GM21786 (cell line): ENCODE data around the gene ALG8.
A peak's percentile ranks its signal among the peaks of the same experiment; 100 is the strongest.
"Not testable (repeated sequence)": the region's sequence is repeated elsewhere in the genome, so short reads cannot be mapped to it uniquely, and the experiment has no call there.

ENCODE experiments used
- ATAC-seq: cut with Tn5 transposase; IDR thresholded peaks from one replicate; pipeline ENCODE4 v1.9.1; 2021; ENCODE audit not compliant: unreplicated experiment

ALG8 gene

DNA sequence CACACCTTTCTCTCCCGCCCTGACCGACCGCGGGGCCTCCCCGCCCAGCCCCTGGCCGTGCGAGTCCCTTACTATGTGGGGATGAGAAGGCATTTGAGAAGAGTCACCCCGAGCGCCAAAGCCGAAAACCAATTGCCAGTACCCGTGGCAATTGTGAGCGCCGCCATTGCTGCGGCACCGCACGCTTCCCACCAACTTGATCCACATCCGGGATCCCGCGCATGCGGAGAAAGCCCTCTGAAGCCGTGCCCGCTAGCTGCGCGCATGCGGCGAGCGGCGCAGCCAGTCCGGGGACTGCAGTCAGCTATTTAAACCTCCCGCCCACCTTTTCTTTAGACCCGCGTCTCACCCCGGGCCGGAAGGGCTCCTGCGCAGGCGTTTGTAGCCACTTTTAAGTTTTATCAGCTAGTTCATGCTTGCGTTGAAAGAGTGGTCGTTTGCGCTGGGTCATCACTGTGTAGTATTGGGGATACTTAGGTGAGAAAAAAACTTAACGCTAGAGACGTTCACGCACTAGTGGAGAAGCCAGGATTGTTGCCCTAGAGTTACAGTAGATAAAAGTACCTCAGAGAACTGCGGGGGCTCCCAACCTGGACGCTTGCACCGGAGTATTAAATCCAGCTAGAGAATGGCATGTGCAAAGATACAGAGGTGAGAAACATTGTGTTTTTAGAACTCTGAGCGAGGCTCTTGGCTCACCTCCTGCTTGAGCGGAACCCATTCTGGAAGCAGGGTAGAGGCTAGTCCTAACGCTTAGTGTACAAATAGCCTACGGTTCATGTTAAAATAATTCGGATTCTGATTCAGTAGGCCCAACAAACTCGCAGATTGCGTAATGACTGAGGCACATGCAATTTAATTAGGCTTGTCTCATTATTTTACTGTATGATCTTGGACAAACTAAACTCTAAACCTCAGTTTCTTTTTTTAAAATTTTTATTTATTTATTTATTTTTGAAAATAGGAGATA, at the start of gene ALG8:
ALG8 (minus strand) TSS at position 205 of the 970 bp plus-strand sequence; CDS start at position 167, 38 bp downstream.
- ATAC-seq: peak; percentile 92

GRCh38 chr11:78188286-78189173, 49.1 kb upstream of the ALG8 start, which contains the start of the genes KCTD21 and USP35:
Gene KCTD21, minus strand, starts transcription at chr11:78188626. Its CDS starts 14,072 bp downstream, at chr11:78174554.
Gene USP35, plus strand, starts transcription at chr11:78188919. Its CDS starts 7,327 bp downstream, at chr11:78196246.
- peak; percentile 97 for ATAC-seq

DNA sequence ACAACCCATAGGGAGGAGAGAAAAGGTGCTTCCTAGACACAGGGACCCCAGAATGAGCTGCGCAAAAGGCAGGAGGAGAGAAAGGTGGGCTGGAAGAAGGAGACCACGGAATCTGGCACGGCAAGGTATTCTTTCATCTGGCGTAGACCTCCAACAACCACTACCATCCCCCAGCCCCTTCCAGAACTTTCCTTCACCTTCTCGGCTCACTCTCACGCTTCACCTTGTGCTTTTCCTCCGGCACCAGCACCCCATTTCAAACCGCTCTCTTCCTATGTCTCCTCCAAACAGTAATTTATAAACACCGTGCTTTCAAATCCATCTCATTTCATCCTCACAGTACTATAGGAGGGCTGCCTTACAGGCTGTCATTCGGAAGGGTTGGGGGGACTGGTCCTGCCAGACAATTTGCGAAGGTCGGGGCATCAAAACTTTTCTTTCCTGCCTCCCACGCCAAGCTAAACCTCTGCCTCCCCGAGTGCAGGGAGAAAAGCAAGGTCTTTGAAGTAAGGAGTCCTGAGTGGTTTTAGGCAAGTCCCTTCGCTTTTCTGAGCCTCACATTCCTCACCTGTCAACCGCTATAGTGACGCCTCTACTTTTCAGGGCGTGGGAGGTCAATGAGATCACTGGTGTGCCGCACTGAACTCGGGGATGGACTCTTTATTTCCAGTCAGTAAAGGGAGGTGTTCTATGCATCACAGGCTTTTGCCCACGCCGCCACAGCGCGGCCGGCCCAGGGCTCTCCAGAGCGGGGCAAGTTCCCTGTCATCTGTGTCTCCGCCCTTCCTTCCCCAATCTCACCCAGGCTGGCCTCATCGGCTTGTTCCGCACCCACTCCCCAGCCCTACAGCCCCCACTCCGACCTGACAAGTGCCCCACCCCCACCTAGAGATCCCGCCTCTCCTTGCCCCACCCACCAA, 48.2 kb upstream of the ALG8 start:
- ATAC-seq: peak; percentile 7

GRCh38 chr11:78181185-78181584, 41.8 kb upstream of the ALG8 start:
- no peak for ATAC-seq

GRCh38 chr11:78180751-78181150, 41.3 kb upstream of the ALG8 start:
- no peak for ATAC-seq

DNA sequence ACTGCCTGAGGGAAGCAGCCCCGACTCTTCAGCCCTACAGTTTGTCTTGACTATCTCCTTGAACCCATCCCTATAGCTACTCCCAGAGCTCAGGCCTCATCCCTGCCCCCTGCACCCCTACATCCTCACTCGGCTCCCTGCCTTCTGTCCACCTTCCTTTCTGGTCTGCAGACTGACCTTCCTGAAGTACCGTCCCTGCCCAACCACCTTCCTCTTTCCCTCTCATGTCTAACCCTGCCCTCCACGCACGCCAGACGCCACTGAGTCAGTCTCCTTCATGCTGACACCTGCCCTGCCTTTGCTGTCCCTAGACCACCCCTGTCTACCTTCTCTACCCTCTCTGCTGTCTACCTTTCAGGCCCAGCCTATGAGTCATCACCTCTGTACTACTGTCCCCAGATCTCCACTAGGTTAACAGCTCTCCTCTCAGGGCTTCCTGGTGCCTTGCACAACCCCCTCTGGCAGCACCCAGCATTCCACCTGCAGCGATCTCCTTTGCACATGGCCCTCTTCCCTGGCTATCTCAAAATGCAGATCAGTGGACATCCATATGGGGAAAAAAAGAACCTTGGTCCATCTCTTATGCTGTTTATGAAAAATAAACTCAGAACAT, 40.1 kb upstream of the ALG8 start:
- ATAC-seq: no peak

DNA sequence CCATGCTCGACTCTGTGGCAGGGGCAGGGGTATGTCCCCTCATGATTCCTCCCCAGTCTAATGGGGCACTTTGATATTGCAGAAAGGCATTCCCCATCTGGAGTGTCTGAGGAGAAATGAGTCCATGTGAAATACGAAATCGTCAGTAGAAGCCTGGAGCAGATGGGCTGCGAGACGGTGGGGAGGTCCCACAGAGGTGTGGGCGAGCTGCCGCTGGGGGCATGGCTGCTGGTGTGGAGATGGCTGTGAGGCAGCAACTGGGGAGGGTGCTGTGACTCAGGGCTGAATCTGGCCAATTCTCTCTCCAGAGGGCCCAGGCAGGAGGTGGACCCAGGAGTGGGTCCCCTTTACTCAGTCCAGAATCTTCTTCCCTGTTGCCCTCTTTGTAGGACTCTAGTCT, 37.8 kb upstream of the ALG8 start:
- no peak for ATAC-seq

DNA sequence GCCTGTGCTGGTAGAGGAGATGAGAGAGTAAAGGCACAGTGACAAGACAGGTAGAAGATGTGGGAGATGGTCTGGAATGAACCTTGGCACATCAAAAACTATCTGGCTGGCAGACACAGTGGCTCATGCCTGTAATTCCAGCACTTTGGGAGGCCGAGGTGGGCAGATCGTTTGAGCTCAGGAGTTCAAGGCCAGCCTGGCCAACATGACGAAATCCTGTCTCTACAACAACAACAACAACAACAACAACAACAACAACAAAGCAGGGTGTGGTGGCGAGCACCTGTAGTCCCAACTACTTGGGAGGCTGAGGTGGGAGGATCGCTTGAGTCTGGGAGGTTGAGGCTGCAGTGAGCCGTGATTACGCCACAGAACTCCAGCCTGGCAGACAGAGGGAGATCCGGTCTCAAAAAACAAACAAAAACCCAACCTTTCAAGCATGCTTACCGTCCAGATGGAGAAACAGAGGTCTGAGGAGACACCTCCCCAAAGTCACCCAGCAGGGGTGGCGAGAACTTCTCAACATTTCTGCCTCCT, 37.2 kb upstream of the ALG8 start:
- ATAC-seq: no peak

GRCh38 chr11:78175862-78176261, 36.4 kb upstream of the ALG8 start:
- not testable (repeated sequence) for ATAC-seq

DNA sequence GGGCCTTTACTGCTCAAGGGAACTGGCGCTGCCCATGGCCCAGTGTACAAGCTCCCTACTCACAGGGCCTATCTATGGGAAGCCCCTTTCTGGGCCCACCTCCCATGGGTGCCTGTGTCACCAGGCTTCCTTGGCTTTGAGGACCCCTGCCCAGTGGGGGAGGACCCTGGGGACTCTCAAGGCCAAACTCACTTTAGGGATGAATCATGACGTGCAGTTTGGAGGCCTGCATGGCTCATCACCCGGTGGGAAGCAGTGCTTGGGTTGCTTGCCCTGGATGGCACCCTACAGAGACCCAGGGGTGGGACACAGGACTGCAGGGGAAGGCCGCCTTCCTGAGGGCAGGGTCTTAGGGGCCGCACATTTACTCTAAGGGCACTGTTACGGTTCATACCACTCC, 32.5 kb upstream of the ALG8 start:
- ATAC-seq: no peak

DNA sequence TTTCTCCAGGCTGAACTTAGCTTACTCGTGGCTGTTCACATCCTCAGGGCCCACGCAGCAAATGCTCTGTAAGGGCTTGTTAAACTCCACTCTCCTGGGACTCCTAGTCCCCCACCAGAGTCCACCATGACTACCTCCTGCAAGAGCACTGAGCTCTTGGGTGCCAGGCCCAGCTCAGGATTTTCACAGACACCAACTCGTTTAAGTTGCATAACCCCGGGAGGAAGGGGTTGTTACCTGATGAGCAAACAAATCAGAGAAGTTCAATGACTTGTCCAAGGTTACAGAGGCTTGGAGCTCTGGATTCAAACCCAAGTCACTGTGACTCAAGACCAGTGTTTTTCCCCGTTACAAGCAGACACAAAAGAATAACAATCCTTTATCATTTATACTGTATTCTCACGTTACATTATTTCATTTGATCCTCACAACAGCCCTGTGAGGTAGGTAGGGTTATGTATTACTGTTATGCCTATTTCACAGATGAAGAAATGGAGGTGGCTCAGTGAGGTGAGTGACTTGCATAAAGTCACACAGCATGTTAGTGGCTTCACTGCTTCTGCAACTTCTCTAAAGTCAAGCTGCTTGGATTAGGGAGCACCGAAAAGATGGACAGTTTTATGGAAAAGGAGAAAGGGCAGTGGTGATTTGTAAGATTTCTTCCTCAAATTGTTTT, 31.6 kb upstream of the ALG8 start:
- ATAC-seq: no peak

GRCh38 chr11:78170413-78170812, 31.0 kb upstream of the ALG8 start:
- ATAC-seq: no peak

GRCh38 chr11:78168539-78169477, 29.4 kb upstream of the ALG8 start:
- no peak for ATAC-seq

DNA sequence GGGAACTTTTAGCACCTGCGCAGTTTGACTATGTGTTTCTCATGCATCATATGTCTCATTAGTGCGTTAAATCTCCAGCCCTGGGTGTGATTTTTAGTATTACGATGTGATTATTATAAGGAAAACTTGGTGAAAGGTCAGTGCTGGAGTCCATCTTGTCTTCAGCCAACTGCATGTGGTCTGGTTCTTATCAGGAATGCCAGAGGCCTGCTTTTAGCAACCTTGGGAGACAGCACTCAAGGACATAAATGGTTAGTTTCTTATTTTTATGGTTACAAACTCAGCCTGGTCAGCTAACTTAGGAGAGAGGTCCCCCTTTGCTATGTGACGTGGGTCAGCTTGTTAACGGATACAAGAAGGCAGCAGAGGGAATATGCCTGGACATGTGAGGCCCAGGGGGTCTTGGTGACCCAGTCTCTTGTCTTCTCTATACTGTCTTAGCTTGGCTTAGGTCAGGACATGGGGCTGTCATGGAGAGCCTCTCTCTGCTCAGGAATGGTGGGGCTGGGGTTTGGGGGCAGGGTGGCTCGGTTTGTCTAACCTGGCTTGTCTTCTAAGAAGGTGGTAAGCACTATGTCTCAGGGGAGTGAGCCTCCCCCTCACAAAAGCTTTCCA, 27.5 kb upstream of the ALG8 start:
- no peak for ATAC-seq

DNA sequence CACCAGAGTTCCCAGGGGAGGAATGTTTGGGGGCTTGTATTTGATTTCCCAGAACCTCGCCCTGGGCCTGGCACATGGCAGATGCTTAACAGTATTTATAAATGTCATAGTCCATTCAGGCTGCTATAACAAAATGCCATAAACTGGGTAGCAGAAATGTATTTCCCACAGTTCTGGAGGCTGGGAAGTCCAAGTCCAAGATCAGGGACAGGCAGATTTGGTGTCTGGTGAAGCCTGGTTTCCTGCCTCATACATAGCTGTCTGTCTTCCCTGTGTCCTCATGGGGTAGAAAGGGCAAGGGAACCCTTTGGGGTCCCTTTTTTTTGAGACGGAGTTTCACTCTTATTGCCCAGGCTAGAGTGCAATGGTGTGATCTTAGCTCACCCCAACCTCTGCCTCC, 25.0 kb upstream of the ALG8 start:
- ATAC-seq: no peak

- no peak for ATAC-seq
Observed at GRCh38 chr11:78163828-78164227, 24.4 kb upstream of the ALG8 start.

DNA sequence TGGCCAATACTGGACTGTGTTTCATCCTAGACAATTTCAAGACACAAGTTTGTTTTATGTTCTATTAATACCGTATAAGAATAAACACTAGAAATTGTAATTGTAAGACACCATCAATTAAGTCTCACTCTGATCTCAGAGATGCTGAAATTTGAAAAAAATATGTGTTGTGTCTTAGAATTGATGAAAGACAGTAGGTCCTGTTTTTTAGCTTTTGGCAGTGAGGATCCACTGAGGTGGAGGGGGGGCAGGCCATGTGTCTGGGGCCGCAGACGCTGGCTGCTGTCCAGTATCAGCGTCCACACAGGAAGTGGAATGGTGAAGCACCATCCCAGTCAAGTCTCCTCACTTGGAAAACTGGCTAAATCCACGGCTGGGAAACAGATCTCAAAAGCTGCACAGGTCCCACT, 22.5 kb upstream of the ALG8 start:
- no peak for ATAC-seq

DNA sequence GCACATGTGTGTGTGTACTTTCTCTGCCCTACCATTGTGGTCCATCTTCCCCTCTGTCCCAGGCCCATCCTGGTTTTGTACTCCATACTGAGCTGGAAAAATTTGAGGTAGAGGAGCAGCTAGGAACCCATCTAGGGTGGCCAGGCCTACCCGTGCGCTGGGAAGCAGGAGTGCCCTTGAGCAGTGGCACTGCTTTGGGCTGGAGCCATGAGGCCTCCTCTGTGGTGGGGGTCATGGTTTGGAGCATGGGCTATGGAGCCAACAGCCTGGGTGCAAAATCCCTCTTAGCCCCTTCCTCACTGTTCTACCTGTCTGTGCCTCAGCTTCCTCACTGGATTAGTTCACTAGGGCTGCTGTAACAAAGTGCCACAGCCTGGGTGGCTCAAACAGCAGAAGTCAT, 21.9 kb upstream of the ALG8 start:
- ATAC-seq: no peak
